Measurements from ENCODE around the gene NTM.

The NTM gene

DNA sequence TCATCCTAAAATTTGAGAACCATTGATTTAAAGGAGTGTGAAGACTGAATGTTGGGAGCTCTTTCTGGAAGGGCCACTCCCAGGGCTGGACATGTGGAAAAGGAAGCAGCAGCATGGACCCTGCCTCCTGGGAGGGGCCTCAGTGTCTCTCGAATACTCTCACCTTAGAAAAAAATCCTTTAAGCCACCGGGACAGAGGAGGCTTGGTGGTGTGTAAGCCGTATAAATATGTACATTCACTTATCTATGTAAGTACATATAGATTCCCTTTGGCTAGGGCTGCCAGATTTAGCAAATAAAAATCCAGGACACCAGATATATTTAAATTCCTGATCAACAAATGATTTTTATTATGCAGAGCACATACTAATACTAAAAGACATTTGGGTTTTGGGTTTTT is 17.6 kb downstream of the NTM start:
- TF ChIP-seq, protein P1, sequence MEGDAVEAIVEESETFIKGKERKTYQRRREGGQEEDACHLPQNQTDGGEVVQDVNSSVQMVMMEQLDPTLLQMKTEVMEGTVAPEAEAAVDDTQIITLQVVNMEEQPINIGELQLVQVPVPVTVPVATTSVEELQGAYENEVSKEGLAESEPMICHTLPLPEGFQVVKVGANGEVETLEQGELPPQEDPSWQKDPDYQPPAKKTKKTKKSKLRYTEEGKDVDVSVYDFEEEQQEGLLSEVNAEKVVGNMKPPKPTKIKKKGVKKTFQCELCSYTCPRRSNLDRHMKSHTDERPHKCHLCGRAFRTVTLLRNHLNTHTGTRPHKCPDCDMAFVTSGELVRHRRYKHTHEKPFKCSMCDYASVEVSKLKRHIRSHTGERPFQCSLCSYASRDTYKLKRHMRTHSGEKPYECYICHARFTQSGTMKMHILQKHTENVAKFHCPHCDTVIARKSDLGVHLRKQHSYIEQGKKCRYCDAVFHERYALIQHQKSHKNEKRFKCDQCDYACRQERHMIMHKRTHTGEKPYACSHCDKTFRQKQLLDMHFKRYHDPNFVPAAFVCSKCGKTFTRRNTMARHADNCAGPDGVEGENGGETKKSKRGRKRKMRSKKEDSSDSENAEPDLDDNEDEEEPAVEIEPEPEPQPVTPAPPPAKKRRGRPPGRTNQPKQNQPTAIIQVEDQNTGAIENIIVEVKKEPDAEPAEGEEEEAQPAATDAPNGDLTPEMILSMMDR (IDR thresholded peaks at IDR 0.05; ENCODE audit: low read depth, low read length) = no peak

DNA sequence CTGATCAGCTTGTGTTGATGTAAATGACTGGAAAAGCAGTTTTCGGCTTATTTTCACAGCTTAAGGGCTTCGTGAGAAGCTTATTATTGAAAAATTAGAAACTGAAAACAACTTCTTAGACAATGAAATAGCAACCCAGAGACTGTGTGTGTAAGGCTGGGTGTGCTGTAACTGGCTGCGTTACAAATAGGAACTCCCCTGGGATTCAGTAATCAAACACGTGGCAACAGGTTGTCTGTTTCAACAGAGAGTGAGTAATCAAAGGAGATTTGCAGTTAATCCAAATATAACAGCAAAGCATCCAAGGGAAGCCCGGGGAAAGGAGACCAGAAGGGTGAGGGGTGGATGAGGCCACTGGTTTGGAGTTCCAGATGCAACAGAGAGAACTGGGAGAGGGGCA is 19.2 kb downstream of the NTM start:
- TF ChIP-seq, protein P1 (IDR thresholded peaks at IDR 0.05; ENCODE audit: low read depth, low read length) = no peak
- H3K4me3 ChIP-seq (ENCODE audit: low read depth, low read length) = no peak overlapping the region

More for the DNA sequence above, 17.6 kb downstream of the NTM start:
- no peak overlapping the region for H3K4me3 ChIP-seq (ENCODE audit: low read depth, low read length)

DNA sequence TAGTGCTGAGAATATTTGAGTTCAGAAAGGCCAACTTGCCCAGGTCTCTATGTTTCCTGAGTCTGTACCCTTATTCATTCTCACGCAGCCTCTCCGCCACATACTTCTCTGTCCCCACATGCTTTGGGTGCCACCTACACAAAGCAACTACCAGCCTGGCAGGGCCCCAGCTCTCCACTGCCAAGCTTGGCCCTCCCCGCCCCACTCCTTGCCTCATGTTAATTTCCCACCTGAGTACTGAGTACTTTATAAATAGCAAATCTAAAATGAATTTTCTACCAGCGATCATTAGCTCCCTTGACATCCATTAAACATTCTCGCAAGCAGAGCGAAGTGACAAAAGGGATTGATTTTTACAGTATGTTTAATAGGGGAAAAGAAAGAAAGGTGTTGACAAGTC is 20.8 kb downstream of the NTM start:
- TF ChIP-seq, protein P1 (IDR thresholded peaks at IDR 0.05; ENCODE audit: low read depth, low read length) = no peak
- H3K4me3 ChIP-seq (ENCODE audit: low read depth, low read length) = no peak overlapping the region

DNA sequence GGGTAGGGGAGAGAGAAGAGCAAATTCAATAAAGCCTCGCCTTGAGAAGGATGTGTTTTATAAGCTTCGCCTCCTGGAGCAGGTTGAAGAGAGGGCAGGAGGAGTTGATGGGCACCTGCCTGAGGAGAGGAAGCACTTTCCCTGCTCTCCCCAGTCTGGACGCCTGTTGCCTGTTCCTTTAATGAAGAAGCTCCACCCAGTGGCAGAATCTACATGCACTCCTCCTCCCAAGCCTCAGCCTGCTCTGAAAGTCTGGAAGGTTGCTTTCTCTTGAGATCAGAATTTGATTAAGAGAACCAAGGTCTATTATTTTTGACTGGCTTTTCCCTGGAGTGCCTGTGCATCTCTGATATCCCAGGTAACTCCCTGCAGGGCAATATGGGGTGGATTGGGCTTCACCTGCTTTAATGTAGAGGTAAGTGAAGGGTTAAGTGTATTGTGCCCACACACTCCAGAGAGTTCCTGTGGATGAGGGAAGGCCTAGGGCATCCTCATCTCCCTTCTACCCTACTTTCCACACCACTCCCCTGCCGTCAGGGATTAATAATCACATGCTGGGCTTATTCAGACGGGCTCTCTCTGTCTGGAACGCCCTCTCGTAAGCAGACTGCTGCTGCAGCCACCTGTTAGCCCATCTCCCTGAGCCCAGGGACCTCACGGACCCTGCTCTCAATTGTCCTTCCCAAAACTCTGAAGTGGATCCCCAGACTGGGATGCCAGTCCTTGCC is 22.3 kb downstream of the NTM start:
- TF ChIP-seq, protein P1 (IDR thresholded peaks at IDR 0.05; ENCODE audit: low read depth, low read length) = no peak
- H3K4me3 ChIP-seq (ENCODE audit: low read depth, low read length) = no peak overlapping the region

DNA sequence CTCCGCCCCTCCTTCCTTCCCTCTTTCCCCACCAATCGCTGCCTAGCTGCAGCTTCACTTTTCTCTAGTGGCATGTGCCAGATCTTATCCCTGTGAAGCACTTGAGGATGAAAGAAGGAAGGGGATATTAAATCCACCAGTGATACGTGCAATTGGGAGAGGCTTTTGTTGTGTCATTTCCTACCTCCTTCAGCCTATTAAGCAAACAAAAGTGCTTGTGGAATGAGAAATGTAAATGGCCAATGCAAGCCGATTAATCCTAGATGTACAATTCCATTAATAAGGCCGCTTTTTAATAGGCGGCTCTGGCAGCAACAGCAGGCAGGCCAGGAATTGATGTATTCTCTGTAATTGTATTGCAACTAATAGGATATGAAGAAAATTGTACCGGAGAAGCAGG is 23.3 kb downstream of the NTM start:
- no peak overlapping the region for H3K4me3 ChIP-seq (ENCODE audit: low read depth, low read length)
- TF ChIP-seq, protein P1 (IDR thresholded peaks at IDR 0.05; ENCODE audit: low read depth, low read length) = no peak

DNA sequence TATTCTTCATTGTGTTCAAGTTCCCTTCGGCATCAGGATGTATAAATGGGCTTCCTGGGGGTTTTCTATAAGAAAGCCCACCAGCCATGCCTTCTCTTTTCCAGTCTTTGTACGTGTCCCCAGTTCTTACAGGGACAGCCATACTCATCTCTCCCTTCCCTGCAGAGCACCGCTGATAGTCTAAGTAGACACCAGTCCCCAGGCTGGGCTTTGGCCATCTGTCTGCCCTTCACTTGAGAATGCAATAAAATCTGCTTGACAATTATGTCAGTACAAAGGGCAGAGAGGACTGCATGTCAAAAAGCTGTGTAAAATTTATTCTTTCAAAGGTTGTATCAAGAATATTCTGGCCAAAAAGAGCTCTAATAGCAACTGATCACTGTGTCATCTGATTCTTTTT is 27.3 kb downstream of the NTM start:
- H3K4me3 ChIP-seq (ENCODE audit: low read depth, low read length) = no peak overlapping the region
- TF ChIP-seq, protein P1 (IDR thresholded peaks at IDR 0.05; ENCODE audit: low read depth, low read length) = no peak

DNA sequence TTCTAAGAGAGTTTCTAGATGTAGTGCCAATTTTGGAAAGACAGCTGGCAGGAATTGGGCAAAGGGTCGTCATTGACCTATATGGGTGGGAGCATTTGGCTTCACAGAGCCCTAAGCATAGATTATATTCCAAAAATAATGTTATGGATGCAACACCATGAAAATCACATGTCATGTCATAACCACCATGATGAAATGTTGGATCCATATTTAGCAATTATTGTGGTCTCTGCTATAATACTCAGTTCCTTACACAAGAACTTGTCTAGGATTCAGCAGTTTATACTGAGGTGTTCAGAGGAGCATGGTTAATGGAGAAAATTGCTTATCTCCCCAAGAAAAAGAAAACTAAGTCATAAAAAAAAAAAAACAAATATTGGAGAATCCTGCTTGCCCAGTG is 31.6 kb downstream of the NTM start:
- no peak overlapping the region for H3K4me3 ChIP-seq (ENCODE audit: low read depth, low read length)

More for the DNA sequence above, 31.6 kb downstream of the NTM start:
- TF ChIP-seq, protein P1 (IDR thresholded peaks at IDR 0.05; ENCODE audit: low read depth, low read length) = no peak
